CD14-positive monocyte (primary cell): ENCODE measurements around the gene CAV2. TPM values are rescaled to one million over a fixed set of nuclear protein-coding genes. Genes with fewer than 3 reads are reported as not detected.

Experiments
- DNase-seq, 3 donors: peaks; one replicate each; pipeline ENCODE4 v3.0.0-alpha.2; 2011 to 2022
- H2AFZ ChIP-seq: 2 replicates; pipeline ENCODE4 v1.6.0; 2012; ENCODE audit warnings: mild to moderate bottlenecking, low read depth, low read length, inconsistent platforms; ENCODE audit not compliant: insufficient read depth, poor library complexity, severe bottlenecking
- H3K27ac ChIP-seq, 2 donors: 1 replicate in 1 of 2; 2 replicates in 1 of 2; pipeline ENCODE4 v1.5.1; 2012 to 2013; ENCODE audit warnings: low read length in 2 of 2, control low read depth in 1 of 2, inconsistent platforms in 1 of 2, low read depth in 1 of 2, mild to moderate bottlenecking in 1 of 2
- H3K27me3 ChIP-seq, 2 donors: one replicate each; pipeline versions ENCODE4 v1.6.0 to v1.6.1; 2011 to 2013; ENCODE audit warnings: low read length in 2 of 2; ENCODE audit not compliant: control insufficient read depth in 2 of 2, insufficient read depth in 2 of 2
- H3K36me3 ChIP-seq, 2 donors: replicated peaks in 1 of 2; 1 replicate in 1 of 2; 2 replicates in 1 of 2; pipeline versions ENCODE4 v1.5.1 to v1.6.1; 2012 to 2013; ENCODE audit warnings: low read length in 2 of 2, control low read depth in 1 of 2, inconsistent platforms in 1 of 2, mild to moderate bottlenecking in 1 of 2; ENCODE audit not compliant: insufficient read depth in 2 of 2, control insufficient read depth in 1 of 2
- H3K4me1 ChIP-seq, 2 donors: 1 replicate in 1 of 2; 2 replicates in 1 of 2; pipeline versions ENCODE4 v1.5.1 to v1.6.1; 2012 to 2013; ENCODE audit warnings: low read length in 2 of 2, control low read depth in 1 of 2, inconsistent platforms in 1 of 2, mild to moderate bottlenecking in 1 of 2, moderate library complexity in 1 of 2; ENCODE audit not compliant: insufficient read depth in 2 of 2, control insufficient read depth in 1 of 2
- H3K4me2 ChIP-seq: replicated peaks from 2 replicates; pipeline ENCODE3; 2012; ENCODE audit warnings: low read length, moderate library complexity, mild to moderate bottlenecking; ENCODE audit not compliant: poor library complexity, severe bottlenecking; ENCODE audit errors: extremely low read depth
- H3K4me3 ChIP-seq, 3 experiments: fragments of 200-600 bp in 1 of 3; sonication (generic) in 1 of 3; replicated peaks in 1 of 3; 1 replicate in 2 of 3; 2 replicates in 1 of 3; pipeline ENCODE4 v1.5.1; 2011 to 2013; ENCODE audit warnings: low read length in 3 of 3, mild to moderate bottlenecking in 3 of 3, control low read depth in 2 of 3, low read depth in 2 of 3, inconsistent platforms in 1 of 3, moderate library complexity in 1 of 3
- H3K79me2 ChIP-seq: 2 replicates; pipeline ENCODE4 v1.6.0; 2012; ENCODE audit warnings: mild to moderate bottlenecking, control low read depth, inconsistent platforms, low read length, moderate library complexity; ENCODE audit not compliant: insufficient read depth
- H3K9ac ChIP-seq: 2 replicates; pipeline ENCODE4 v1.6.0; 2017; ENCODE audit warnings: low read length, mild to moderate bottlenecking; ENCODE audit not compliant: insufficient read depth, poor library complexity, severe bottlenecking
- H3K9me3 ChIP-seq, 2 donors: replicated peaks in 1 of 2; 1 replicate in 1 of 2; 2 replicates in 1 of 2; pipeline versions ENCODE4 v1.5.1 to v1.6.1; 2012 to 2013; ENCODE audit warnings: low read length in 2 of 2, control low read depth in 1 of 2; ENCODE audit not compliant: control insufficient read depth in 1 of 2, insufficient read depth in 1 of 2
- H4K20me1 ChIP-seq: 2 replicates; pipeline ENCODE4 v1.6.0; 2012; ENCODE audit warnings: mild to moderate bottlenecking, low read length, control low read depth, moderate library complexity; ENCODE audit not compliant: insufficient read depth
- H3K27ac Mint-ChIP-seq, 7 donors: one replicate each; pipeline ENCODE4 v1.8.0; 2020; ENCODE audit warnings: mild to moderate bottlenecking in 7 of 7, mixed read lengths in 7 of 7, moderate library complexity in 6 of 7, inconsistent platforms in 2 of 7
- H3K27me3 Mint-ChIP-seq, 3 donors: one replicate each; pipeline ENCODE4 v1.8.0; 2021 to 2022; ENCODE audit warnings: low read depth in 3 of 3, mild to moderate bottlenecking in 3 of 3, mixed read lengths in 3 of 3, moderate library complexity in 3 of 3, inconsistent platforms in 1 of 3
- H3K36me3 Mint-ChIP-seq, 2 donors: one replicate each; pipeline ENCODE4 v1.8.0; 2020; ENCODE audit warnings: mixed read lengths in 2 of 2, inconsistent platforms in 1 of 2, mild to moderate bottlenecking in 1 of 2
- H3K4me1 Mint-ChIP-seq: one replicate; pipeline ENCODE4 v1.8.0; 2020; ENCODE audit warnings: mild to moderate bottlenecking, mixed read lengths
- H3K4me3 Mint-ChIP-seq, 2 donors: one replicate each; pipeline ENCODE4 v1.8.0; 2020; ENCODE audit warnings: mild to moderate bottlenecking in 2 of 2, mixed read lengths in 2 of 2, moderate library complexity in 1 of 2
- H3K9me3 Mint-ChIP-seq, 7 donors: one replicate each; pipeline ENCODE4 v1.8.0; 2020 to 2022; ENCODE audit warnings: mixed read lengths in 7 of 7, mild to moderate bottlenecking in 6 of 7, moderate library complexity in 6 of 7, inconsistent platforms in 2 of 7
- CTCF ChIP-seq: fragments of 200-600 bp; IDR thresholded peaks from one replicate; pipeline ENCODE4 v1.8.0; 2022; ENCODE audit warnings: antibody characterized with exemption, mild to moderate bottlenecking
- WGBS: methylation state at CpG from one replicate; pipeline ENCODE4 v1.1.5; 2013; ENCODE audit warnings: missing lambda C conversion rate; ENCODE audit not compliant: insufficient coverage; 5-methylcytosine and 5-hydroxymethylcytosine counted together
- intact Hi-C, 2 donors: fragments of 100-400 bp; cut with micrococcal nuclease; formaldehyde crosslinking; loops; one replicate each; pipeline versions ENCODE4 v1.15.0 to v1.15.1; 2023
- polyA plus RNA-seq, 3 donors: library from polyadenylated mRNA; depleted of rRNA in 1 of 3; unstranded in 2 of 3; stranded (reverse) in 1 of 3; fragments of 300-500 nt in 2 of 3; fragments of >200 nt in 1 of 3; fragmentation: Illumina TruSeq in 2 of 3; gene quantifications; 1 replicate in 2 of 3; 2 replicates in 1 of 3; pipeline ENCODE4 v1.2.3, GENCODE V29; 2012 to 2021

The CAV2 gene
- polyA plus RNA-seq, 3 donors: 0.19 TPM; not detected in 2

DNA sequence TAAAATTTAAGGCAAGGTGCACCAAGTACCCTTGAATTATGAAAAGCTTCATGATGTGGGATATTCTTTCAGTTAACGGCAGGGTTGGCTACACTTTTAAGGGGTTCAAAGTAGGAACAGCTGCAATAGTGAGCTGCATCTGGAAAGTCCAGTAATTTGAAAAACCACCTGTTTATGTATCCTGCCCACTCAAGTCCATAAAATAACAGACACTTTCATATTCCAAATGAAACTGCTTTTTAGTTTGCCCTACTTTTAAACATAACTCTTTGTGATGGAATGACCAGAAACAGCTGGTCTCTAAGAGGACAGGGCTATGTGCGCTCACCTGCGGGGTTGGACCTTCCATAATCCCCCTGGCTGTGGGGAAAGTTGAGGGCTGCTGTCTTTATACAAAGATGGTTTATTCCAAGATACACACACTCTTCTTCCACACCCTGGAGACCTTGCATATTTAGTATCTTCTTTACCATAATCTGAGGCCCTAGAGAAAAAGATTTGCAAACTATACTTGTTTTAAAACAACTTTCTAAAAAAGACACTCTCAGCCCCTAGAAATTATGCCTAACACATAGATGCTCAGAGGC lies 32.7 kb downstream of the CAV2 start:
- no peak for DNase-seq
- TF ChIP-seq CTCF: no peak
- Mint-ChIP-seq H3K9me3 (peaks cover 0 to 4% (median 0%) of the 10 kb centered on the region in 7 donors), H3K36me3 (no peaks in the 10 kb centered on the region), H3K4me3 (no peak overlapping the region), H3K27ac (no peak overlapping the region), H3K27me3 (peaks cover 9 to 12% (median 11%) of the 10 kb centered on the region in 3 donors), H3K4me1 (peaks cover 7% of the 10 kb centered on the region)
- Histone ChIP-seq H3K4me3 (no peak overlapping the region), H3K4me1 (no peaks in the 10 kb centered on the region), H3K9me3 (no peaks in the 10 kb centered on the region), H3K36me3 (no peaks in the 10 kb centered on the region), H3K9ac (no peak overlapping the region), H3K79me2 (no peaks in the 10 kb centered on the region), H2AFZ (no peak overlapping the region), H4K20me1 (no peaks in the 10 kb centered on the region), H3K4me2 (no peak overlapping the region), H3K27me3 (peaks cover 7 to 9% of the 10 kb centered on the region in 2 donors), H3K27ac (no peak overlapping the region)
- WGBS: no CpG with 5 or more reads among the region's 3 CpGs
- intact Hi-C loops: no loop called here

- H3K9ac ChIP-seq: no peak overlapping the region
- H3K36me3 ChIP-seq: no peaks in the 10 kb centered on the region
- H3K9me3 ChIP-seq: peaks cover 0 to 5% of the 10 kb centered on the region in 2 donors
- 94% methylated on average over 2 of the region's 2 CpGs for WGBS
- Mint-ChIP-seq H3K9me3 (peaks cover 3 to 13% (median 6%) of the 10 kb centered on the region in 7 donors), H3K4me1 (peaks cover 7% of the 10 kb centered on the region), H3K4me3 (no peak overlapping the region), H3K27ac (no peak overlapping the region), H3K36me3 (no peaks in the 10 kb centered on the region), H3K27me3 (peaks cover 0 to 3% (median 0%) of the 10 kb centered on the region in 3 donors)
- H3K27me3 ChIP-seq: no peaks in the 10 kb centered on the region
- H4K20me1 ChIP-seq: no peaks in the 10 kb centered on the region
- DNase-seq: no peak
- no peak overlapping the region for H3K4me3 ChIP-seq
- H3K4me2 ChIP-seq: no peak overlapping the region
- intact Hi-C loops: no loop called here
- no peak for TF ChIP-seq CTCF
- H3K4me1 ChIP-seq: no peaks in the 10 kb centered on the region
- no peaks in the 10 kb centered on the region for H3K79me2 ChIP-seq
- H3K27ac ChIP-seq: no peak overlapping the region
- no peak overlapping the region for H2AFZ ChIP-seq
Observed at GRCh38 chr7:116534790-116535189, 35.3 kb downstream of the CAV2 start.
